Duodenal mucosa (tissue), 2 donors: ENCODE measurements around the gene DTYMK.
A peak's percentile ranks its signal among the peaks of the same experiment; 100 is the strongest.

Experiments used
- H3K27ac ChIP-seq: one replicate; pipeline ENCODE4 v1.7.0; 2013; ENCODE audit warnings: low read depth, low read length
- H3K27me3 ChIP-seq, 2 donors: one replicate each; pipeline ENCODE4 v1.7.0; 2013; ENCODE audit warnings: low read length in 2 of 2, control low read depth in 1 of 2; ENCODE audit not compliant: insufficient read depth in 2 of 2, control insufficient read depth in 1 of 2
- H3K36me3 ChIP-seq, 2 donors: one replicate each; pipeline ENCODE4 v1.7.0; 2013; ENCODE audit warnings: low read length in 2 of 2, control low read depth in 1 of 2; ENCODE audit not compliant: insufficient read depth in 2 of 2, control insufficient read depth in 1 of 2
- H3K4me1 ChIP-seq, 2 donors: one replicate each; pipeline ENCODE4 v1.7.0; 2013; ENCODE audit warnings: low read length in 2 of 2, control low read depth in 1 of 2; ENCODE audit not compliant: insufficient read depth in 2 of 2, control insufficient read depth in 1 of 2
- H3K4me3 ChIP-seq, 2 donors: one replicate each; pipeline ENCODE4 v1.7.0; 2013; ENCODE audit warnings: low read length in 2 of 2, low read depth in 1 of 2
- H3K9ac ChIP-seq, 2 donors: one replicate each; pipeline ENCODE4 v1.7.0; 2013; ENCODE audit warnings: low read length in 2 of 2, low read depth in 1 of 2
- H3K9me3 ChIP-seq, 2 donors: one replicate each; pipeline ENCODE4 v1.7.0; 2013; ENCODE audit warnings: low read length in 2 of 2, control low read depth in 1 of 2; ENCODE audit not compliant: control insufficient read depth in 1 of 2

Gene DTYMK

GRCh38 chr2:241637795-241638660, 48.6 kb downstream of the DTYMK start:
- peaks cover 6 to 14% of the 10 kb centered on the region in 2 donors for H3K36me3 ChIP-seq
- peak overlapping the region; percentile 81 to 92 for H3K4me3 ChIP-seq
- peak overlapping the region; percentile 73 to 91 for H3K9ac ChIP-seq
- no peaks in the 10 kb centered on the region for H3K9me3 ChIP-seq
- peaks cover 29% of the 10 kb centered on the region in 2 donors for H3K4me1 ChIP-seq
- H3K27me3 ChIP-seq, result no peaks in the 10 kb centered on the region
- peak overlapping the region; percentile 98 for H3K27ac ChIP-seq

GRCh38 chr2:241637018-241637794, 49.4 kb downstream of the DTYMK start, which contains the start of the genes ATG4B and THAP4:
Gene ATG4B (plus strand): TSS chr2:241637693. CDS start chr2:241637715, 22 bp downstream.
Gene THAP4 (minus strand): TSS chr2:241637158. CDS start chr2:241637017, 141 bp downstream.
- H3K4me1 ChIP-seq, result peaks cover 29% of the 10 kb centered on the region in 2 donors

DNA sequence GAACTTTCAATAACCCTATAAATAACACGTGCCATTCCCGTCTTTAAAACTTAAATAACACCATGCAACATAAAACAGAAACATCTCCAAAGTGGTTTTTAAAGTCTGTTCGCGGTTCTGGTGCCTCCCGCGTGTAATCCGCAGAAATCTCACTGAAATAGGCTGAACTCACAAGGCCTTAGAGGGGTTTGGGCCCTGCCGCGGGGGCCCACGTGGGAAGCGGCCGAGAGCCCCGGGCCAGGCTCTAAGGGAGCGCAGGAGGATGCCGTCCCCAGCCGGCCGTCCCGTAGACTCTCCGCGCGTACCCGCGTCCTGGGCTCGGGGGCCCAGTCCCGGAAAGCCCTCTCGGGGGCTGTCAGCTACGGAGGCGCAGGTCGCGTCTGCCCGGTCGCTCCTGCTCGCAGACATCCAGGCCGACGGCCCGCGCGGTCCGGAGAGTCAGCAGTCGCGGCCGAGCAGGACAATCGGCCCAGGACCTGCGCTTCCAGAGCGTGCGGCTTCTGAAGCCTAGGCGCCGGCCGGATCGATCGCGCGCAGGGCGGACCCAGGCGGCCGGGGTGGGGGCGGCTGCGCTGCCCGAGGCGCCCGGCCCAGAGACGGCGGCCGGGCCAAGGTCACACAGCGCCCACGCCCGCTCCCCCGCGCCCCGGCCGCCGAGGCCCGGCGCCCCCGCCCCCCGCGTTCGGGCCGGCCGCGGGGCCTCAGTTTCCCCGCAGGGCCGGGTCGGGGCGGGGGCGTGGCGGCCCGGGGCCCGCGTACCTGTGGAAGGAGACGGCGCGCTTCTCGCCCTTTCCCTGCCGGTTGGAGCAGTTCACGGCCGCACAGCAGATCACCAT, 50.2 kb downstream of the DTYMK start:
- Histone ChIP-seq H3K4me1 (peaks cover 23 to 29% of the 10 kb centered on the region in 2 donors), H3K36me3 (peaks cover 17 to 31% of the 10 kb centered on the region in 2 donors), H3K27me3 (no peaks in the 10 kb centered on the region)

More at GRCh38 chr2:241637018-241637794, 49.4 kb downstream of the DTYMK start, which contains the start of the genes ATG4B and THAP4:
- Histone ChIP-seq H3K36me3 (peaks cover 15 to 23% of the 10 kb centered on the region in 2 donors), H3K27me3 (no peaks in the 10 kb centered on the region), H3K9me3 (no peaks in the 10 kb centered on the region), H3K9ac (peak within 1 kb of the TSS; percentile 73 to 91), H3K4me3 (peak within 1 kb of the TSS; percentile 81 to 92), H3K27ac (peak within 1 kb of the TSS; percentile 98)

GRCh38 chr2:241635756-241636155, 50.9 kb downstream of the DTYMK start:
- Histone ChIP-seq H3K9ac (peak overlapping the region; percentile 36 to 61), H3K4me1 (peaks cover 19 to 29% of the 10 kb centered on the region in 2 donors), H3K9me3 (no peaks in the 10 kb centered on the region), H3K36me3 (peaks cover 17 to 35% of the 10 kb centered on the region in 2 donors), H3K4me3 (peak overlapping the region; percentile 68 to 92), H3K27me3 (no peaks in the 10 kb centered on the region), H3K27ac (no peak overlapping the region)

More for the DNA sequence above, 50.2 kb downstream of the DTYMK start:
- Histone ChIP-seq H3K9me3 (no peaks in the 10 kb centered on the region), H3K27ac (peak overlapping the region; percentile 63), H3K4me3 (peak overlapping the region; percentile 68 to 92), H3K9ac (peak overlapping the region; percentile 36 to 61)

DNA sequence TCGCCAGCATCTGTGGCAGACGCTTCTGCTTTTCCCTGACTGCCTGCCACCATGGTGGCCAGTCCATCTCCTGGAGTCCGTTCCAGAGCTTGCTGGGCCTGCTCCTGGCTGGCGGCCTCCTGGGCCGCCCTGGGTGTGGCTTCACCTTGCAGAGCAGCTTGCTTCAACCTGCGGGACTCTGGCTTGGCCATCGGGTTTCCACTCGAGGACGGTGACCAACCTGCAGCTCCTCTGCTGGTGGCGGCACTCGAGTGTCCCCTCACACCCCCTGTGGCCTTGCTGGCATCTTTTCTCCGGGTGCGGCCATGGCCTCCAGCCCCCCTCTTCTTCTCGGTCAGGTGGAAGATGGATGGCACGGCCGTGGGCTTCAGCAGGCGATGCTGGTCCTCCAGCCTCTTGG, 53.1 kb downstream of the DTYMK start:
- Histone ChIP-seq H3K27ac (no peak overlapping the region), H3K9me3 (no peaks in the 10 kb centered on the region), H3K36me3 (peaks cover 17 to 38% of the 10 kb centered on the region in 2 donors), H3K27me3 (no peaks in the 10 kb centered on the region), H3K4me3 (no peak overlapping the region), H3K4me1 (peaks cover 9 to 15% of the 10 kb centered on the region in 2 donors), H3K9ac (no peak overlapping the region)

DNA sequence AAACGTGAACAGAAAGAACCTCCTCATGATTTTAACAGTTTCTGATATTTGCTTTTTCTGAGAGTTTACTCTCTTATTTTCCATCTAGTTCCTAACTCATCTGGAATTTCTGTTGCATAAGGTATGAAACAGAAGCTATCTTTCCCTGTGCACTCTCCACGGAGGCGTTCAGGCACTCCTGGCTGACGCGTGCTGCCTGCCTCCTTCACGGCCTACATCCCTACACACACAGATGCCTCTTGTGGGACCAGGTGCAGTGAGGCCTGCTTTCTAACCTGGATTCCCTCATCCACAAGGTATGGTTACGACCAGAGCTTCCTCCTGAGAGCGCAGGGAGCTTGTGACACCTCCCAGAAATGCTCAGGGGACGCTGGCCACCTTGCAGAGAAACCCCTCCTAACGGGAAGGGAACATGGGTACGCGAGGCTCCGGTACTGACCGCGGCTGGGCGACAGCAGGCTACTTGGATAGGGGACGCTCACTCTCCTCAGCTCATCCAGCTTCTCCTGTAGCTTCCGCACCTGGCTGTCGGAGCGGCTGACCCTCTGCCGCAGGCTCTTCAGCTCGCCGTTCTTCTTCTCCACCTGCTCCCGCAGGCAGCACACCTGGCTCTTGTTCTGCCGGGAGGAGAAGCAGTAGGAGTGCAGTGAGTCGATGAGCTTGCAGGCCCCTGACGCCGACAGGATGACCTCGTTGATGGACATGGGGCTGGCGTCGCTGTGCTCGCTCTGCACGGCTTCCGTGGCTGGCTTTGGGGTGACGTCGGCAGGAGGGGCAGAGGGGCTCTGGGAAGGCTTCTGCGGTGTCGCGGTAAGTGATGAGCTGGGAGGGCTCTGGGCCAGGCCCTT, 53.9 kb downstream of the DTYMK start:
- peaks cover 18 to 43% of the 10 kb centered on the region in 2 donors for H3K36me3 ChIP-seq
- H3K9ac ChIP-seq, result no peak overlapping the region

GRCh38 chr2:241629762-241630435, 56.7 kb downstream of the DTYMK start:
- H3K9ac ChIP-seq, result no peak overlapping the region
- no peaks in the 10 kb centered on the region for H3K4me1 ChIP-seq
- no peaks in the 10 kb centered on the region for H3K27me3 ChIP-seq
- H3K9me3 ChIP-seq, result no peaks in the 10 kb centered on the region
- H3K27ac ChIP-seq, result no peak overlapping the region
- H3K36me3 ChIP-seq, result peaks cover 24 to 45% of the 10 kb centered on the region in 2 donors
- H3K4me3 ChIP-seq, result no peak overlapping the region

More for the DNA sequence above, 53.9 kb downstream of the DTYMK start:
- no peak overlapping the region for H3K4me3 ChIP-seq
- no peaks in the 10 kb centered on the region for H3K9me3 ChIP-seq
- H3K27ac ChIP-seq, result no peak overlapping the region
- peaks cover 5 to 9% of the 10 kb centered on the region in 2 donors for H3K4me1 ChIP-seq
- no peaks in the 10 kb centered on the region for H3K27me3 ChIP-seq

DNA sequence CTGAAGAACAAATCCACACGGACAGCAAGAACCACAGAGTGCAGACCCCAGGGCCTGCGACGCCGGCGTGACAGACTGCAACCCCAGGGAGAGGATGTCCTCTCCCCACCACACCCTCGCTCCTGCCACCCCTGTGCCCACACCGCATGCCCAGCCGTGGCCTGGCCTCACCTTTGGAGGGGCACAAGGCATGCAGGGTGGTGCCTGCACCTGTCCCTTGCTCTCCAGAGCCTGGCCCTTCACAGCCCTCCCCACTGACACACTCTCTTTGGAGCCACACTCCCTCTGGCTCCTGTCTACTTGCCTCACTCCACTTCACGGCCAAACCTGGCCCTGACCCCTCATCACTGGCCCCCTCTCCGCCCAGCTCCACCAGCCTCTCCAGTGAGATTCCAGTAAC, 58.9 kb downstream of the DTYMK start:
- Histone ChIP-seq H3K9ac (no peak overlapping the region), H3K9me3 (no peaks in the 10 kb centered on the region), H3K4me3 (no peak overlapping the region), H3K4me1 (no peaks in the 10 kb centered on the region), H3K27ac (no peak overlapping the region), H3K27me3 (no peaks in the 10 kb centered on the region), H3K36me3 (peaks cover 14 to 30% of the 10 kb centered on the region in 2 donors)
